Epithelial cell of proximal tubule (primary cell): ENCODE results near the gene DGKI. TPM values are rescaled to one million over a fixed set of nuclear protein-coding genes. Genes with fewer than 3 reads are reported as not detected.

Experiments used
- DNase-seq: peaks from one replicate; pipeline ENCODE4 v3.0.0-alpha.2; 2011; ENCODE audit warnings: low read depth
- H3K4me3 ChIP-seq: 2 replicates; pipeline ENCODE4 v1.5.1; 2011; ENCODE audit warnings: low read depth, mild to moderate bottlenecking, low read length
- total RNA-seq: library from RNA; depleted of rRNA; stranded (reverse); fragments of >200 nt; gene quantifications from 2 replicates; pipeline ENCODE4 v1.2.3, GENCODE V29; 2015
- TF ChIP-seq, protein P1 (sequence below): conservative IDR thresholded peaks from 2 replicates; pipeline ENCODE4 v1.5.1; 2012; ENCODE audit warnings: low read depth, mild to moderate bottlenecking, low read length

The DGKI gene
- total RNA-seq, 1 donor from 2014 or later = 0.69 TPM

DNA sequence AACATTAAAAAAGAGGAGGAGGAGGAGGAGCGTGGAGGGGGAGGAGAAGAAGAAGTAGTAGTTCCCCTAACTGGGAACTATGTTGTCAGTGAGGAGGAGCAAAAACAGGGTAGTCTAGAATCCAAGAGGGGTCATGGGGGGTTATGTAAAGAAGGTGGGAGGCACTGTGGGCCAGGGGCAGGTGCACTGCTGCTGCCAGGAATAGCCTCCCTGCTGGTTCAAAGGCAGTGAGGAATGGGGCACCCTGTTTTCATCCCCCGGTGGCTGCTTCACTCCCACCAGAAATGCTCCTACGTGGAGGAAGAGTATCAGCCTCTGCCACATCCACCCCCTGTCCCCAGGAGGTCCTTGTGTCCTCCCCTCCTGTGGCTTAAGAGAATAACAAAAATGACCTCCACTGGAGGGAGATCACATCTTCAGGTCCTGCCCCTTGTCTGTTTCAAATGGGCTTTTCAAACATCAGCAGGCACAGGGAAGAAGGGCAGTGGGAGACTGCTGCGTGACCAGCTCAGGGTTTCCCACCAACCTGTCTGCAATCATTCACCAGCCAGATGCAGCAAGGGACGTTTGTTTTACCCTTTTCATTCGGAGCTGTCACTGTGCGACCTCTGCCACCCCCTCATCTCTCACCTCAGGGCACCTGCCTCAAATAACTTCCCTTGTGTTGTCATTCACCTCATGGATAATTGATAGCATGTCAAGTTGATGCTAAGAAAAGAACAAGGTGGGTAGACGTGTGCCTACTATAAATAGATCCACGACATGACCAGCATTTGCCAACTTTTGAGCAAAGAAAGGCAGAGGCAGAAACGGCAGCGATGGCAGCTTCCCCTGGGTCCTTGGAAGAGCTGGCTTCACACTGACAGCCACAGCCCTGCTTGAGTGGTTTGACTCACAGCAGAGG is 92.6 kb downstream of the DGKI start:
- DNase-seq = no peak
- H3K4me3 ChIP-seq = no peak overlapping the region
- TF ChIP-seq, protein P1, sequence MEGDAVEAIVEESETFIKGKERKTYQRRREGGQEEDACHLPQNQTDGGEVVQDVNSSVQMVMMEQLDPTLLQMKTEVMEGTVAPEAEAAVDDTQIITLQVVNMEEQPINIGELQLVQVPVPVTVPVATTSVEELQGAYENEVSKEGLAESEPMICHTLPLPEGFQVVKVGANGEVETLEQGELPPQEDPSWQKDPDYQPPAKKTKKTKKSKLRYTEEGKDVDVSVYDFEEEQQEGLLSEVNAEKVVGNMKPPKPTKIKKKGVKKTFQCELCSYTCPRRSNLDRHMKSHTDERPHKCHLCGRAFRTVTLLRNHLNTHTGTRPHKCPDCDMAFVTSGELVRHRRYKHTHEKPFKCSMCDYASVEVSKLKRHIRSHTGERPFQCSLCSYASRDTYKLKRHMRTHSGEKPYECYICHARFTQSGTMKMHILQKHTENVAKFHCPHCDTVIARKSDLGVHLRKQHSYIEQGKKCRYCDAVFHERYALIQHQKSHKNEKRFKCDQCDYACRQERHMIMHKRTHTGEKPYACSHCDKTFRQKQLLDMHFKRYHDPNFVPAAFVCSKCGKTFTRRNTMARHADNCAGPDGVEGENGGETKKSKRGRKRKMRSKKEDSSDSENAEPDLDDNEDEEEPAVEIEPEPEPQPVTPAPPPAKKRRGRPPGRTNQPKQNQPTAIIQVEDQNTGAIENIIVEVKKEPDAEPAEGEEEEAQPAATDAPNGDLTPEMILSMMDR = no peak

DNA sequence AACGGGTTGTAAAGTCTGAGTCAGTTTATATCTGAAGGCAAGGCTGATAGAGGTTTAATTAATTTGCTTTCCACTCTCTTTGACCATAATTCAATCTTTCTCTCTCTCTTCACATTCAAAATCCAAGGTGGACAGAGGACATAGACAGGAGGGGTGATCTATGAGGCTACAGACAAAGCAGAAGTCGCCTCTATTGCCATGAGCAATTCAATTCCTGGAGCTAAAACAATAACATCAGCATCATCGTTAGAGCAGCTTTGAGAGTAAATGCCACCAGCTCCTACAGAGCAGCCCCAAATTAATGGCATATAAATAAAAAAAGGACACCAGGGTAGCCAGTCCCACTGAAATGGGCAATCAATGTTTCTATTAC is 93.2 kb downstream of the DGKI start:
- TF ChIP-seq, protein P1 = no peak
- no peak overlapping the region for H3K4me3 ChIP-seq
- DNase-seq = no peak

DNA sequence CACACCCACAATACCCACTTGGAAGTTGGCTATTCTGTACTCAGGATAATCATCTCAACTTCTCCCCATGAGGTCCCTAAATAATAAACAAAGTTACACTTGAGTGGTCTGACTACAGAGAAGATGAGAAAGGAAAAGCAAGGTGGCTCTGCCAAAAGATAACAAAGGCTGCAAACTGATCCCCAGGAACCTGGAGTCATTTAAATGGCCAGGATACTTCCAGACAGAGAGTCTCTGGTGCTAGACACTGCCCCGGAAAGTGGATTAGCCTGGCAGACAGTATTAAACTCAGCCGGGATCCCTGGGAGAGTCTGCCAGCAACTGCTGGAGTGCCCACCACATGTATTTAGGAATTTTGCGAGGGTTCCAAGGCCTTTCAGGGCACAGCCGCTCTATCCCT is 93.7 kb downstream of the DGKI start:
- no peak for DNase-seq

DNA sequence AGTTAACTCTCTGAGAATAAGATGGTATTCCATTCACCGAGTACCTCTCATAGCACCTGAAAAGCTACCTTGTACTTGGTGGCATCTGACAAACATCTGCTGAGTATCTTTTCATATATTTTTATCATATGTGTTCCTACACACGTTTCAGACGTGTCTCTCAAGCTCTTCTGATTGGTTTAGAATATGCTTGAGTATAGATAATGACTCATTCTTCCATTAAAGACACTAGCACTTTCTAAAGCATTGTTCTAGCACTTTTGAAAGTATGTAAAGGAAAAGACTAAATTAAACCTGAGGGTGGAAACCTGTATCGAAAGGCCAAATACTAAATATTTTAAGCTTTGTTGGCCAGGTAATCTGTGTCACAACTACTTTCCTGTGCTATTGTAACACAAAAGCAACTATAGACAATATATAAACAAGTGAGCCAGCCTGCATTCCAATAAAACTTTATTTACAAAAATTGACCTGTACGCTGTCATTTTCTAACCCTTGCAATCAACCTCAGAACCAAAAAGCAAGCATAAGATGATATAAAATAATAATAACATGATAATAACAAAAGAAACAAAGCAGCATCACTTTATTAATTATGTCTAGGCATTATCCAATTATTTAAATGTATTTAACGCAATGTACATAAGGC is 95.3 kb downstream of the DGKI start:
- no peak overlapping the region for H3K4me3 ChIP-seq
- TF ChIP-seq, protein P1 = no peak
- DNase-seq = no peak

More for the DNA sequence above, 93.7 kb downstream of the DGKI start:
- H3K4me3 ChIP-seq = no peak overlapping the region
- TF ChIP-seq, protein P1 = no peak

DNA sequence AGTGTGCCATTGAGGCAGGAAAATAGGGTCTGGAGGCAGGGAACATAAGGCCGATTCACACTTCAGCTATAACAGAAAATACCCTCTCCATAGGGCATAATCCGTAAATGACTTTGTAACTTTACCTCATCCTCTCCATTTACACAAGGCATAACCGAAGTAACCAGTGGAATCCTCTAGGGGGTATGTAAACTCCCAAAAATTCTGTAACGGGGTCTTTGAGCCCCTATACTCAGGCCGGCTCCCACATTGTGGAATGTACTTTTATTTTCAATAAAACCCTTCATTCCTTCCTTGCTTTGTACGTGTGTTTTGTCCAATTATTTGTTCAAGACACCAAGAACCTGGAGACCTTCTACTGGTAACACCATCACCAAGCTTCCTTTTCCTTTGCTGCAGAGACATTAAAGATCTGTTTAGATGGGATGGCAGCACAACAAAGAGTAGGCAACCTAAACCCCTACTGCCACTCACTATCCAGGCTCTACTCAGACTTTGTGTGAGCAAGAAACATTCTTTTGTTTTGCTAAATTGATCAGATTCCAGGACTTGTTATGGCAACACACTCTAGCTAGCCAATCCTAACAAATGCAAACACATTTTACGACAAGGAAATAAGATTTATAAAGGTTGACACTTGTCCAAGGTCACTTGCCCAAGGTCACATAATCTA is 99.3 kb downstream of the DGKI start:
- DNase-seq = no peak
- no peak overlapping the region for H3K4me3 ChIP-seq
- TF ChIP-seq, protein P1 = peak; percentile 2

DNA sequence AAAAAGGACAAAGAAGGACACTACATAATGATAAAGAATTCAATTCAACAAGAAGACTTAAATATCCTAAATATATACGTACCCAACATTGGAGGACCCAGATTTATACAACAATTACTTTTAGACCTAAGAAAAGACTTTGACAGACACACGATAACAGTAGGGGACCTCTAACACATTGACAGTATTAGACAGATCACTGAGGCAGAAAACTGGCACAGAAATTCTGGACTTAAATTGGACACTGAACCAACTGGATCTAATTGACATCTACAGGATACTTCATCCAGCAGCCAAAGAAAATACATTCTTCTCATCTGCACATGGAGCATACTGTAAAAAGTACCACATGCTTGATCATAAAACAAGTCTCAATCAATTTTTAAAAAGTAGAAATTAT is 103.8 kb downstream of the DGKI start:
- H3K4me3 ChIP-seq = no peak overlapping the region
- TF ChIP-seq, protein P1 = no peak
- no peak for DNase-seq
